A673 (cell line): ENCODE results near the gene LTA. TPM values are rescaled to one million over a fixed set of nuclear protein-coding genes. Genes with fewer than 3 reads are reported as not detected.

Experiments
- BruUV-seq: library from RNA; stranded (reverse); fragments of 400-500 nt; replicated peaks from 2 replicates; lab custom pipeline; 2021; lab: Mats Ljungman, UMichigan
- CTCF ChIA-PET: fragments of 300-600 bp; sonication (Branson Sonifier 250); formaldehyde crosslinking; loops from one replicate; lab custom pipeline; 2022; ENCODE audit warnings: antibody characterized with exemption; lab: Charles Lee
- POLR2A ChIA-PET: fragments of 300-600 bp; sonication (Branson Sonifier 250); formaldehyde crosslinking; loops from one replicate; lab custom pipeline; 2022; ENCODE audit warnings: antibody characterized with exemption; ENCODE audit not compliant: low non-redundant PET; lab: Charles Lee
- DNase-seq: peaks from one replicate; pipeline ENCODE4 v3.0.0-alpha.2; 2015; ENCODE audit warnings: low spot score
- H3K27ac ChIP-seq: fragments of 200-600 bp; sonication (generic); 2 replicates; pipeline ENCODE4 v1.5.1; 2016; ENCODE audit warnings: mixed run types, low read depth, mild to moderate bottlenecking, mixed read lengths, antibody characterized with exemption, low read length; ENCODE audit not compliant: poor library complexity, severe bottlenecking
- H3K27me3 ChIP-seq: fragments of 200-600 bp; sonication (generic); replicated peaks from 2 replicates; pipeline ENCODE4 v1.6.1; 2017; ENCODE audit warnings: mixed run types, low read depth, mild to moderate bottlenecking, mixed read lengths, antibody characterized with exemption, low read length; ENCODE audit not compliant: insufficient read depth, poor library complexity
- H3K36me3 ChIP-seq: fragments of 200-600 bp; sonication (generic); 2 replicates; pipeline ENCODE4 v1.6.1; 2016; ENCODE audit warnings: mixed run types, mild to moderate bottlenecking, mixed read lengths, antibody characterized with exemption, low read length; ENCODE audit not compliant: insufficient read depth, poor library complexity, severe bottlenecking
- H3K4me1 ChIP-seq: fragments of 200-600 bp; sonication (generic); 2 replicates; pipeline ENCODE4 v1.6.1; 2017; ENCODE audit warnings: mixed run types, mild to moderate bottlenecking, mixed read lengths, antibody characterized with exemption, low read length; ENCODE audit not compliant: insufficient read depth, poor library complexity, severe bottlenecking
- H3K4me3 ChIP-seq: fragments of 200-600 bp; sonication (generic); 2 replicates; pipeline ENCODE4 v1.5.1; 2016; ENCODE audit warnings: low read depth, mixed run types, mild to moderate bottlenecking, mixed read lengths, low read length; ENCODE audit not compliant: poor library complexity, severe bottlenecking
- H3K9me3 ChIP-seq: fragments of 200-600 bp; sonication (generic); 2 replicates; pipeline ENCODE4 v1.6.1; 2016; ENCODE audit warnings: mixed run types, low read depth, mild to moderate bottlenecking, mixed read lengths, antibody characterized with exemption, low read length; ENCODE audit not compliant: poor library complexity, severe bottlenecking
- CTCF ChIP-seq: fragments of 300-800, 200-600 bp; sonication (generic); conservative IDR thresholded peaks from 2 replicates; pipeline ENCODE4 v1.5.1; 2017; ENCODE audit warnings: low read depth, mild to moderate bottlenecking, antibody characterized with exemption, low read length, moderate library complexity, mixed read lengths
- EZH2 ChIP-seq: fragments of 200-600 bp; sonication (generic); IDR thresholded peaks from 2 replicates; pipeline ENCODE4 v1.6.1; 2017; ENCODE audit warnings: borderline replicate concordance, low read depth, mild to moderate bottlenecking, mixed read lengths, antibody characterized with exemption, low read length; ENCODE audit not compliant: poor library complexity, severe bottlenecking
- intact Hi-C: fragments of 100-400 bp; cut with micrococcal nuclease; formaldehyde crosslinking; loops from one replicate; pipeline ENCODE4 v1.10.0; 2022; ENCODE audit not compliant: unreplicated experiment
- total RNA-seq: library from RNA; stranded (reverse); gene quantifications from 2 replicates; pipeline ENCODE4 v1.2.3, GENCODE V29; 2021

The LTA gene
- total RNA-seq, 1 experiment from 2014 or later = not detected

GRCh38 chr6:31546339-31546957 is 25.6 kb upstream of the LTA start, which contains the start of gene ATP6V1G2:
Gene ATP6V1G2 (minus strand): TSS chr6:31546608. CDS start chr6:31546559, 49 bp downstream.
- Histone ChIP-seq H3K36me3 (peaks cover 4% of the 10 kb centered on the region), H3K9me3 (no peaks in the 10 kb centered on the region), H3K27ac (peak within 1 kb of the TSS; percentile 71), H3K4me1 (peaks cover 11% of the 10 kb centered on the region), H3K4me3 (peak within 1 kb of the TSS; percentile 47), H3K27me3 (no peaks in the 10 kb centered on the region)
- intact Hi-C loops = loop anchor here (1.0 to 10.0 kb wide), 4 partner anchors 52 to 348 kb away; partner anchors contain the start of genes APOM, BAG6, CLIC1 and EHMT2
- BruUV-seq = no TSS peak
- POLR2A ChIA-PET = interaction anchor here (0.5 kb wide), 1 partner anchor 135 kb away, joined by 3 read pairs; no protein-coding TSS in a partner anchor
- peak; percentile 96 for DNase-seq
- CTCF ChIA-PET = interaction anchor here (0.6 to 3.9 kb wide), 4 partner anchors 17 to 550 kb away, joined by 3 to 31 read pairs (median 8); partner anchors contain the start of gene MCCD1
- TF ChIP-seq EZH2 = no peak
- peak; percentile 99 for TF ChIP-seq CTCF

GRCh38 chr6:31546958-31547726 is 24.9 kb upstream of the LTA start, which contains the start of gene NFKBIL1:
Gene NFKBIL1 (plus strand): TSS chr6:31547608. CDS start chr6:31547695, 87 bp downstream.
- DNase-seq = peak; percentile 99
- peaks cover 4% of the 10 kb centered on the region for H3K36me3 ChIP-seq
- BruUV-seq = no TSS peak
- peak within 1 kb of the TSS; percentile 47 for H3K4me3 ChIP-seq
- no peak for TF ChIP-seq EZH2
- no peak for TF ChIP-seq CTCF
- H3K27ac ChIP-seq = peak within 1 kb of the TSS; percentile 71
- intact Hi-C loops = loop anchor here (1.0 to 10.0 kb wide), 4 partner anchors 51 to 348 kb away; partner anchors contain the start of genes APOM, BAG6, CLIC1 and EHMT2
- H3K4me1 ChIP-seq = peaks cover 11% of the 10 kb centered on the region
- H3K27me3 ChIP-seq = no peaks in the 10 kb centered on the region
- H3K9me3 ChIP-seq = no peaks in the 10 kb centered on the region
- POLR2A ChIA-PET = interaction anchor here (0.5 to 0.6 kb wide), 4 partner anchors 19 to 353 kb away, joined by 3 to 15 read pairs (median 10); no protein-coding TSS in a partner anchor
- CTCF ChIA-PET = interaction anchor here (0.5 to 3.9 kb wide), 7 partner anchors 49 to 550 kb away, joined by 3 to 31 read pairs (median 7); no protein-coding TSS in a partner anchor
